Urinary bladder (tissue), 4 donors: ENCODE results near the gene MYRF. TPM values are rescaled to one million over a fixed set of nuclear protein-coding genes. Genes with fewer than 3 reads are reported as not detected.

ENCODE experiments used
- DNase-seq: peaks from one replicate; pipeline ENCODE4 v3.0.0-alpha.2; 2015; ENCODE audit errors: extremely low spot score
- H3K27ac ChIP-seq: one replicate; pipeline ENCODE4 v1.5.1; 2013; ENCODE audit warnings: low read depth, mild to moderate bottlenecking, moderate library complexity
- H3K36me3 ChIP-seq: one replicate; pipeline ENCODE4 v1.6.1; 2013; ENCODE audit warnings: mild to moderate bottlenecking, moderate library complexity; ENCODE audit not compliant: insufficient read depth
- H3K4me1 ChIP-seq: one replicate; pipeline ENCODE4 v1.6.1; 2013; ENCODE audit warnings: mild to moderate bottlenecking, moderate library complexity; ENCODE audit not compliant: insufficient read depth
- H3K4me3 ChIP-seq: one replicate; pipeline ENCODE4 v1.5.1; 2013; ENCODE audit warnings: low read depth, low read length
- WGBS: extraction: QIAGEN DNeasy Blood & Tissue Kit; methylation state at CpG from one replicate; pipeline ENCODE4 v1.1.7; 2013; 5-methylcytosine and 5-hydroxymethylcytosine counted together
- polyA plus RNA-seq: library from polyadenylated mRNA; stranded (reverse); fragments of 200-250 nt; gene quantifications from one replicate; pipeline ENCODE4 v1.2.3, GENCODE V29; 2013
- total RNA-seq: library from RNA; depleted of rRNA; stranded (reverse); fragments of >200 nt; gene quantifications from one replicate; pipeline ENCODE4 v1.2.3, GENCODE V29; 2014
- donor health status: healthy with polysubstance abuse.
- donor health status: healthy.

Gene MYRF
- total and polyA plus RNA-seq, 2 donors, result 0.79 to 4.7 TPM

GRCh38 chr11:61783717-61784505 is 31.5 kb downstream of the MYRF start:
- no peak overlapping the region for H3K4me3 ChIP-seq
- no peaks in the 10 kb centered on the region for H3K4me1 ChIP-seq
- H3K27ac ChIP-seq, result no peak overlapping the region
- WGBS, result 59% methylated on average over 13 of the region's 13 CpGs
- DNase-seq, result no peak
- H3K36me3 ChIP-seq, result peaks cover 9% of the 10 kb centered on the region

GRCh38 chr11:61784506-61784805 is 32.0 kb downstream of the MYRF start:
- Histone ChIP-seq H3K4me1 (no peaks in the 10 kb centered on the region), H3K27ac (no peak overlapping the region), H3K36me3 (peaks cover 9% of the 10 kb centered on the region), H3K4me3 (no peak overlapping the region)
- no peak for DNase-seq
- WGBS, result 77% methylated on average over 7 of the region's 7 CpGs

- Histone ChIP-seq H3K27ac (no peak overlapping the region), H3K4me3 (no peak overlapping the region), H3K4me1 (no peaks in the 10 kb centered on the region), H3K36me3 (peaks cover 9% of the 10 kb centered on the region)
- no peak for DNase-seq
- WGBS, result 85% methylated on average over 11 of the region's 11 CpGs
These were observed 33.5 kb downstream of the MYRF start for GRCh38 chr11:61785837-61786402.

DNA sequence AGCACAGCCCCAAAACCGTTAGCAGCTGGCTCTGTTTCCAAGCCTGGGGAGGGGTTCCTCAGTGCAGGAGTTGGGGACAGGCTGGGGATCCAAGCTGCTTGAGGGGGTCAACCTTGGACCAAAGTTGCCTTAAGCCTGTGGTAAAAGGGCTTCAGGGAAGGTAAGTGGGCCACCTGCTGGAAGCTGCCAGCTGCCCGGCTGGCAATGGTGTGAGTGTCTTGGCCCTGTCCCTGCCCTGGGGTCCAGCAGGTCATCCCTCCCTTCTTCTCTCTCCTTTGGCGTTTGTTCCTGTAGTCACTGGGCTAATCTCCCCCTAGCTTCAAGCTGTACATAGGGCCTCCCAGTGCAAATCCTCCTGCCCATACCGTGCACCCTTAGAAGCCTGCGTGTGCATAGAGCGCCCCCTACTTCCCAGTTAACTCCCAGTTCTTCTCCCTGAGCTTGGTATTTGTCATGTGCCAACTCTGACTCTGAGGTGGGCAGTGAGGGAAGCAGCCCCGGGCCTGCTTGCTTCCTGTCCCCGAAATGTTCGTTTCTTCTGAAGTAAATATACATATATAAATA is 35.6 kb downstream of the MYRF start:
- peaks cover 9% of the 10 kb centered on the region for H3K36me3 ChIP-seq
- WGBS, result 37% methylated on average over 9 of the region's 9 CpGs

DNA sequence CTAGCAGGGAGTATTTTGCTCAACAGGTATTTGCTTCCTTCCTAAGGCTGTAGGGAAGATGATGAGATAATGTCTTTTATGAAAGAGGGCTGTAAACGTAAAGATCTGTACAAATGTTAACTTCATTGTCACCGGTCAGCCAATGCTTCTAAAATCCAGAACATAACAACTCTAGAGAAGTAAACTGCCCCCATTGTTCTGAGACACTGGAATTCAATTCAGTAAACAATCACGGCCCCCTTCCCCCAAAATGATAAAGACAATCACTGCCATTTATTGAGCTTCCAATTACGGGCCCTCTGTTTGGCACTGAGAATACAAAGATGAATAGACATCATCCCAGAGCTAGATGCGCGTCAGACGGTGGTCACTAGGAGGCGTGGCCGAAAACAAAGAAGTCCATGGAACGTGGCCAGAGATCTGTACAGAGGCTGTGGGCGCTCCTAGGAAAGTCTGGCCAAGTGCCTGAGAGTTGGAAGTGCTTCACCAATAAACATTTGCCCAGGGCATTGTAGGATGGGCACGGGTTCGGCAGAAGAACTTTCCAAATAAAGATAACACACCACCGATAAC is 39.4 kb downstream of the MYRF start:
- peak overlapping the region; percentile 66 for H3K4me3 ChIP-seq
- no peak overlapping the region for H3K27ac ChIP-seq
- H3K4me1 ChIP-seq, result no peaks in the 10 kb centered on the region
- peak; percentile 73 for DNase-seq
- H3K36me3 ChIP-seq, result peaks cover 9% of the 10 kb centered on the region
- 2% methylated on average over 14 of the region's 14 CpGs for WGBS

More for the DNA sequence above, 35.6 kb downstream of the MYRF start:
- H3K27ac ChIP-seq, result no peak overlapping the region
- no peak overlapping the region for H3K4me3 ChIP-seq
- no peak for DNase-seq
- H3K4me1 ChIP-seq, result no peaks in the 10 kb centered on the region

- H3K4me3 ChIP-seq, result peak within 1 kb of the TSS; percentile 66
- under 1% methylated on average over 61 of the region's 61 CpGs for WGBS
- DNase-seq, result peak; percentile 90
- H3K4me1 ChIP-seq, result no peaks in the 10 kb centered on the region
- peak within 1 kb of the TSS; percentile 82 for H3K27ac ChIP-seq
- peaks cover 9% of the 10 kb centered on the region for H3K36me3 ChIP-seq
These were observed 40.1 kb downstream of the MYRF start, which contains the start of the genes FEN1 and TMEM258 for GRCh38 chr11:61792310-61793082. Gene FEN1 (plus strand): TSS chr11:61792911. CDS start chr11:61795362, 2,451 bp downstream. Gene TMEM258 (minus strand): TSS chr11:61792599. CDS start chr11:61792558, 41 bp downstream.

DNA sequence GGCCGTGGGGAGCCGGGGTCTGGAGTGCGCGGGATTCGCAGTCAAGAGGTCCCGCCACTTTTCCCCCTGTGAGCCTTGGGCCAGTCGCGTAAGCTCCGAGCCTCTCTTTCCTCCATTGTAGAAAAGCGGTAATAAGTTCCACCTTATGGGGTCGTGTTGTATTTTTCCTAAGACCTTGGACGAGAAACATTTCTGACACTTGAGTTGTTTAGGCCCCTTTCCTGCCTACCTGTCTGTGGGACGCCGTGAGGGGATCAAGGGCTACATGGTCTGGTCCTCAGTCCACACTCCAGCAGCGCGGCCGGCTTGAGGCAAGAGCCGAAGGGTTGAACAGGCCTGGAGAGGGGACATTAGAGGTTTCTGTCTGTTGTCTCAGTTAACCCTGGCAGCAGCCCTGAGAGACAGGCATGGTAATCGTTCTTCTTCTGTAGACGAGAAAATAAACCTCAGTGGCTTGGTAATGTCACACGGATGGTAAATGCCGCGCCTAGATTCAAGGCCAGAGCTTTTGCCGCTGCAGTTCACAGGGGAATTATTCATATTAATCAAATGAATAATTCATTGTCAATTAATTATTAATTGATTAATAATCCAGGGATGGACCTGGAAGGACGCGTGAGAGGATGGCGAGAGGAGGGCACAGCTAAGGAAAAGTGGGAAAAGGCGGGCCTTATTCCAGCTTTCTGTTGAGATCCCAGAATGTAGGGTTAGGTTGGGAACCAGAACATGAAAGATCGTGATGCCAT is 40.8 kb downstream of the MYRF start:
- H3K27ac ChIP-seq, result no peak overlapping the region
- 3% methylated on average over 29 of the region's 29 CpGs for WGBS
- no peak for DNase-seq
- H3K4me1 ChIP-seq, result no peaks in the 10 kb centered on the region
- peak overlapping the region; percentile 66 for H3K4me3 ChIP-seq
- H3K36me3 ChIP-seq, result peaks cover 3% of the 10 kb centered on the region

DNA sequence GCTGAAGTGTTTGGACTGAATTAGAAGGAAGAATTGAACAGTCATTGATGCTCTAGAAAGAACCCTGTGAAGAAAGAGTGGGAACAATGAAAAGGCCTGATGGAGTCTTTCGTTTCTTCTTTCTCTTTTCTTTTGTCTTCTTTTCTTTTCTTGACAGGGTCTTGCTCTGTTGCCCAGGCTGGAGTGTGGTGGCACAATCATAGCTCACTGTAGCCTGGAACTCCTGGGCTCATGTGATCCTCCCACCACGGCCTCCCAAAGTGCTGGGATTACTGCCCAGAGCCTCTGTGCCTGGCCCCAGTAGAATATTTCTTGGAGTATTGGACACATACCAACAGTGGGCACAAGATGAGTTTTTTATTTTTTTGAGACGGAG is 41.4 kb downstream of the MYRF start:
- no peaks in the 10 kb centered on the region for H3K36me3 ChIP-seq
- no peak for DNase-seq
- no peak overlapping the region for H3K27ac ChIP-seq
- no peaks in the 10 kb centered on the region for H3K4me1 ChIP-seq
- H3K4me3 ChIP-seq, result no peak overlapping the region
- 50% methylated on average over 3 of the region's 3 CpGs for WGBS

DNA sequence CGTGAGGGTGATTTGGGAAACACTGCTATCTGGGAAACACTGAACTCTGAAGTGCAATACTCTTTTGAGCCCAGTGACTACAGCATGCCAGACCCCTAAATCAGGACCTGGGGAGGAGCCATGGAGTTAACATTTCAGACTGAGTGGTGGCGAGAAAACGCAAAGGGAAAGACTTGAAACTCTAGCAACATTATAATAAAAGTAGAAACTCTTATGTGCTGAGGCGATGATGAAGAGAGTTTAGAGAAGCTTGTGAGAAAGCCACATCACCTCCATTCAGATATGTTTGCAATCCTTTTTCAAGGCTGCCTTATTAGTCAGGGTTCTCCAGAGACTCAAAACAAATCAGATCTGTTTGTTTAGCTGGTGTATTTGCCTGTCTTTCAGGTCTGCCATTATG is 42.1 kb downstream of the MYRF start:
- H3K4me1 ChIP-seq, result no peaks in the 10 kb centered on the region
- no peaks in the 10 kb centered on the region for H3K36me3 ChIP-seq
- no peak for DNase-seq
- H3K27ac ChIP-seq, result no peak overlapping the region
- no peak overlapping the region for H3K4me3 ChIP-seq
- 87% methylated on average over 4 of the region's 4 CpGs for WGBS

DNA sequence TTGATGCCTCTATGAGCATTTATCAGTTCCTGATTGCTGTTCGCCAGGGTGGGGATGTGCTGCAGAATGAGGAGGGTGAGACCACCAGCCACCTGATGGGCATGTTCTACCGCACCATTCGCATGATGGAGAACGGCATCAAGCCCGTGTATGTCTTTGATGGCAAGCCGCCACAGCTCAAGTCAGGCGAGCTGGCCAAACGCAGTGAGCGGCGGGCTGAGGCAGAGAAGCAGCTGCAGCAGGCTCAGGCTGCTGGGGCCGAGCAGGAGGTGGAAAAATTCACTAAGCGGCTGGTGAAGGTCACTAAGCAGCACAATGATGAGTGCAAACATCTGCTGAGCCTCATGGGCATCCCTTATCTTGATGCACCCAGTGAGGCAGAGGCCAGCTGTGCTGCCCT is 43.0 kb downstream of the MYRF start:
- Histone ChIP-seq H3K4me3 (no peak overlapping the region), H3K27ac (no peak overlapping the region), H3K36me3 (no peaks in the 10 kb centered on the region), H3K4me1 (no peaks in the 10 kb centered on the region)
- WGBS, result 83% methylated on average over 12 of the region's 12 CpGs
- no peak for DNase-seq

GRCh38 chr11:61795876-61796526 is 43.6 kb downstream of the MYRF start:
- 90% methylated on average over 18 of the region's 18 CpGs for WGBS
- no peaks in the 10 kb centered on the region for H3K4me1 ChIP-seq
- no peaks in the 10 kb centered on the region for H3K36me3 ChIP-seq
- no peak for DNase-seq
- H3K27ac ChIP-seq, result no peak overlapping the region
- H3K4me3 ChIP-seq, result no peak overlapping the region

GRCh38 chr11:61797263-61797944 is 45.0 kb downstream of the MYRF start:
- no peak overlapping the region for H3K4me3 ChIP-seq
- H3K36me3 ChIP-seq, result no peaks in the 10 kb centered on the region
- H3K27ac ChIP-seq, result no peak overlapping the region
- WGBS, result 24% methylated on average over 3 of the region's 3 CpGs
- no peak for DNase-seq
- no peaks in the 10 kb centered on the region for H3K4me1 ChIP-seq
